Measurements from ENCODE around the gene PIK3C3. TPM values are rescaled to one million over a fixed set of nuclear protein-coding genes. Genes with fewer than 3 reads are reported as not detected.
"Not testable (repeated sequence)": the region's sequence is repeated elsewhere in the genome, so short reads cannot be mapped to it uniquely, and the experiment has no call there.

Gene PIK3C3
- polyA plus RNA-seq, 1 donor from 2014 or later: 31.2 TPM

- Mint-ChIP-seq H3K4me1 (peaks cover 0 to 13% (median 6%) of the 10 kb centered on the region in 3 donors), H3K36me3 (peaks cover 13% of the 10 kb centered on the region), H3K9me3 (no peaks in the 10 kb centered on the region), H3K4me3 (no peak overlapping the region), H3K27ac (peak overlapping the region in 2 of 3 donors; percentile 57 to 80), H3K27me3 (peaks cover 1% of the 10 kb centered on the region)
Measured at GRCh38 chr18:42025491-42025890, 70.5 kb downstream of the PIK3C3 start.

- peaks cover 15% of the 10 kb centered on the region for H3K36me3 Mint-ChIP-seq
- peaks cover 1% of the 10 kb centered on the region for H3K27me3 Mint-ChIP-seq
- H3K4me3 Mint-ChIP-seq: no peak overlapping the region
- H3K9me3 Mint-ChIP-seq: no peaks in the 10 kb centered on the region
- H3K4me1 Mint-ChIP-seq: peaks cover 0 to 13% (median 6%) of the 10 kb centered on the region in 3 donors
- H3K27ac Mint-ChIP-seq: peak overlapping the region in 2 of 3 donors; percentile 29 to 53
Measured at GRCh38 chr18:42025974-42026625, 71.1 kb downstream of the PIK3C3 start.

GRCh38 chr18:42028247-42028832 is 73.3 kb downstream of the PIK3C3 start:
- Mint-ChIP-seq H3K27me3 (peaks cover 1% of the 10 kb centered on the region), H3K27ac (no peak overlapping the region), H3K4me1 (peaks cover 0 to 11% (median 6%) of the 10 kb centered on the region in 3 donors), H3K4me3 (no peak overlapping the region), H3K9me3 (no peaks in the 10 kb centered on the region), H3K36me3 (peaks cover 13% of the 10 kb centered on the region)

GRCh38 chr18:42029092-42029491 is 74.1 kb downstream of the PIK3C3 start:
- H3K4me3 Mint-ChIP-seq: no peak overlapping the region
- H3K36me3 Mint-ChIP-seq: peaks cover 17% of the 10 kb centered on the region
- H3K9me3 Mint-ChIP-seq: no peaks in the 10 kb centered on the region
- peaks cover 1% of the 10 kb centered on the region for H3K27me3 Mint-ChIP-seq
- H3K27ac Mint-ChIP-seq: no peak overlapping the region
- peaks cover 0 to 9% (median 6%) of the 10 kb centered on the region in 3 donors for H3K4me1 Mint-ChIP-seq

- Mint-ChIP-seq H3K27me3 (peaks cover 1% of the 10 kb centered on the region), H3K4me3 (no peak overlapping the region), H3K4me1 (peaks cover 0 to 4% (median 3%) of the 10 kb centered on the region in 3 donors), H3K36me3 (peaks cover 14% of the 10 kb centered on the region), H3K27ac (peak overlapping the region in 1 of 3 donors; percentile 49), H3K9me3 (no peaks in the 10 kb centered on the region)
Measured at GRCh38 chr18:42030586-42031182, 75.7 kb downstream of the PIK3C3 start.

- Mint-ChIP-seq H3K4me1 (peaks cover 0 to 2% (median 1%) of the 10 kb centered on the region in 3 donors), H3K27me3 (peaks cover 1% of the 10 kb centered on the region), H3K36me3 (peaks cover 18% of the 10 kb centered on the region), H3K27ac (peak overlapping the region in 1 of 3 donors; percentile 69), H3K9me3 (no peaks in the 10 kb centered on the region), H3K4me3 (no peak overlapping the region)
Measured at GRCh38 chr18:42032447-42032846, 77.4 kb downstream of the PIK3C3 start.

GRCh38 chr18:42033137-42033810 is 78.2 kb downstream of the PIK3C3 start:
- no peaks in the 10 kb centered on the region for H3K27me3 Mint-ChIP-seq
- no peak overlapping the region for H3K27ac Mint-ChIP-seq
- no peak overlapping the region for H3K4me3 Mint-ChIP-seq
- peaks cover 0 to 2% (median 1%) of the 10 kb centered on the region in 3 donors for H3K4me1 Mint-ChIP-seq
- H3K9me3 Mint-ChIP-seq: no peaks in the 10 kb centered on the region
- H3K36me3 Mint-ChIP-seq: peaks cover 20% of the 10 kb centered on the region

- H3K4me1 Mint-ChIP-seq: peaks cover 0 to 2% (median 0%) of the 10 kb centered on the region in 3 donors
- H3K27ac Mint-ChIP-seq: no peak overlapping the region
- H3K4me3 Mint-ChIP-seq: no peak overlapping the region
- H3K9me3 Mint-ChIP-seq: no peaks in the 10 kb centered on the region
- H3K36me3 Mint-ChIP-seq: peaks cover 12% of the 10 kb centered on the region
- no peaks in the 10 kb centered on the region for H3K27me3 Mint-ChIP-seq
Measured at GRCh38 chr18:42038936-42039335, 83.9 kb downstream of the PIK3C3 start.

- Mint-ChIP-seq H3K9me3 (no peaks in the 10 kb centered on the region), H3K4me1 (peaks cover 0 to 2% (median 0%) of the 10 kb centered on the region in 3 donors), H3K4me3 (no peak overlapping the region), H3K36me3 (peaks cover 10% of the 10 kb centered on the region), H3K27me3 (no peaks in the 10 kb centered on the region), H3K27ac (peak overlapping the region in 1 of 3 donors; percentile 26)
Measured at GRCh38 chr18:42039396-42039795, 84.4 kb downstream of the PIK3C3 start.

- H3K27me3 Mint-ChIP-seq: no peaks in the 10 kb centered on the region
- H3K4me3 Mint-ChIP-seq: no peak overlapping the region
- H3K27ac Mint-ChIP-seq: no peak overlapping the region
- peaks cover 0 to 2% (median 0%) of the 10 kb centered on the region in 3 donors for H3K4me1 Mint-ChIP-seq
- H3K36me3 Mint-ChIP-seq: peaks cover 9% of the 10 kb centered on the region
- no peaks in the 10 kb centered on the region for H3K9me3 Mint-ChIP-seq
Measured at GRCh38 chr18:42041793-42042192, 86.8 kb downstream of the PIK3C3 start.

GRCh38 chr18:42045346-42045745 is 90.3 kb downstream of the PIK3C3 start:
- H3K4me1 Mint-ChIP-seq: no peaks in the 10 kb centered on the region
- H3K27me3 Mint-ChIP-seq: no peaks in the 10 kb centered on the region
- peaks cover 4% of the 10 kb centered on the region for H3K36me3 Mint-ChIP-seq
- no peak overlapping the region for H3K4me3 Mint-ChIP-seq
- no peaks in the 10 kb centered on the region for H3K9me3 Mint-ChIP-seq
- H3K27ac Mint-ChIP-seq: no peak overlapping the region

GRCh38 chr18:42047721-42048120 is 92.7 kb downstream of the PIK3C3 start:
- Mint-ChIP-seq H3K27me3 (no peaks in the 10 kb centered on the region), H3K4me3 (no peak overlapping the region), H3K4me1 (peaks cover 0 to 6% (median 2%) of the 10 kb centered on the region in 3 donors), H3K36me3 (peaks cover 6% of the 10 kb centered on the region), H3K9me3 (no peaks in the 10 kb centered on the region), H3K27ac (no peak overlapping the region)

- H3K4me1 Mint-ChIP-seq: peaks cover 2 to 10% (median 6%) of the 10 kb centered on the region in 3 donors
- H3K4me3 Mint-ChIP-seq: no peak overlapping the region
- H3K36me3 Mint-ChIP-seq: peaks cover 5% of the 10 kb centered on the region
- peak overlapping the region in 1 of 3 donors; percentile 40 for H3K27ac Mint-ChIP-seq
- no peaks in the 10 kb centered on the region for H3K9me3 Mint-ChIP-seq
- no peaks in the 10 kb centered on the region for H3K27me3 Mint-ChIP-seq
Measured at GRCh38 chr18:42048158-42048557, 93.1 kb downstream of the PIK3C3 start.

- H3K9me3 Mint-ChIP-seq: not testable (repeated sequence)
Measured at GRCh38 chr18:42049536-42049935, 94.5 kb downstream of the PIK3C3 start.

GRCh38 chr18:42051411-42051810 is 96.4 kb downstream of the PIK3C3 start:
- Mint-ChIP-seq H3K36me3 (peaks cover 7% of the 10 kb centered on the region), H3K27ac (no peak overlapping the region), H3K4me3 (no peak overlapping the region), H3K4me1 (peaks cover 3 to 13% (median 9%) of the 10 kb centered on the region in 3 donors), H3K9me3 (no peaks in the 10 kb centered on the region), H3K27me3 (no peaks in the 10 kb centered on the region)

More at GRCh38 chr18:42049536-42049935, 94.5 kb downstream of the PIK3C3 start:
- H3K27ac Mint-ChIP-seq, H3K4me3 Mint-ChIP-seq, H3K36me3 Mint-ChIP-seq, H3K27me3 Mint-ChIP-seq: not testable (repeated sequence)
- peaks cover 3 to 13% (median 9%) of the 10 kb centered on the region in 3 donors for H3K4me1 Mint-ChIP-seq

All from IgD-negative memory B cell (primary cell).